ENCODE results near the gene TRIO. TPM values are rescaled to one million over a fixed set of nuclear protein-coding genes. Genes with fewer than 3 reads are reported as not detected.

Gene TRIO
- total and polyA plus RNA-seq, 2 of the 8 experiments (the other 6 are each of a cell fraction or from before 2014, with no cell fraction given), result 35.1 to 69.1 TPM

DNA sequence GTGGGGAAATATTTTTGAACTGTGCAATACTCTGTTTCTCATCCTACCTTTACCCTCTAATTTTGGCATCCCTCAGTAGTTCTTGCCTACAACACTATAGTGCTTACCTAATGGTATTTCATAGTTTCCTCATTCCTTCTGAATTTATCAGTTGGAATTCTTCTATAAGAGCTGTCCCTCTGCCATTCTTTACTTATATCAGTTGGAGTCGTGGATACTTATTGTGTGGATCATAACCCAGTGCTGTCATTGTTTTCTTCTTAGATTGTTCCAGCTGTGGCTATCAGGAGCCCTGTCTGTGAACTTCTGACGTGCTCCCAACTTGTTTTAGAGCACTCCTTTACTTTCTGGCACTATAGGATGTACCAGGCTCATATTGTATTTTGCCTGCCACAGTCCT, 292.3 kb downstream of the TRIO start (continued):
- TF ChIP-seq, protein P1, sequence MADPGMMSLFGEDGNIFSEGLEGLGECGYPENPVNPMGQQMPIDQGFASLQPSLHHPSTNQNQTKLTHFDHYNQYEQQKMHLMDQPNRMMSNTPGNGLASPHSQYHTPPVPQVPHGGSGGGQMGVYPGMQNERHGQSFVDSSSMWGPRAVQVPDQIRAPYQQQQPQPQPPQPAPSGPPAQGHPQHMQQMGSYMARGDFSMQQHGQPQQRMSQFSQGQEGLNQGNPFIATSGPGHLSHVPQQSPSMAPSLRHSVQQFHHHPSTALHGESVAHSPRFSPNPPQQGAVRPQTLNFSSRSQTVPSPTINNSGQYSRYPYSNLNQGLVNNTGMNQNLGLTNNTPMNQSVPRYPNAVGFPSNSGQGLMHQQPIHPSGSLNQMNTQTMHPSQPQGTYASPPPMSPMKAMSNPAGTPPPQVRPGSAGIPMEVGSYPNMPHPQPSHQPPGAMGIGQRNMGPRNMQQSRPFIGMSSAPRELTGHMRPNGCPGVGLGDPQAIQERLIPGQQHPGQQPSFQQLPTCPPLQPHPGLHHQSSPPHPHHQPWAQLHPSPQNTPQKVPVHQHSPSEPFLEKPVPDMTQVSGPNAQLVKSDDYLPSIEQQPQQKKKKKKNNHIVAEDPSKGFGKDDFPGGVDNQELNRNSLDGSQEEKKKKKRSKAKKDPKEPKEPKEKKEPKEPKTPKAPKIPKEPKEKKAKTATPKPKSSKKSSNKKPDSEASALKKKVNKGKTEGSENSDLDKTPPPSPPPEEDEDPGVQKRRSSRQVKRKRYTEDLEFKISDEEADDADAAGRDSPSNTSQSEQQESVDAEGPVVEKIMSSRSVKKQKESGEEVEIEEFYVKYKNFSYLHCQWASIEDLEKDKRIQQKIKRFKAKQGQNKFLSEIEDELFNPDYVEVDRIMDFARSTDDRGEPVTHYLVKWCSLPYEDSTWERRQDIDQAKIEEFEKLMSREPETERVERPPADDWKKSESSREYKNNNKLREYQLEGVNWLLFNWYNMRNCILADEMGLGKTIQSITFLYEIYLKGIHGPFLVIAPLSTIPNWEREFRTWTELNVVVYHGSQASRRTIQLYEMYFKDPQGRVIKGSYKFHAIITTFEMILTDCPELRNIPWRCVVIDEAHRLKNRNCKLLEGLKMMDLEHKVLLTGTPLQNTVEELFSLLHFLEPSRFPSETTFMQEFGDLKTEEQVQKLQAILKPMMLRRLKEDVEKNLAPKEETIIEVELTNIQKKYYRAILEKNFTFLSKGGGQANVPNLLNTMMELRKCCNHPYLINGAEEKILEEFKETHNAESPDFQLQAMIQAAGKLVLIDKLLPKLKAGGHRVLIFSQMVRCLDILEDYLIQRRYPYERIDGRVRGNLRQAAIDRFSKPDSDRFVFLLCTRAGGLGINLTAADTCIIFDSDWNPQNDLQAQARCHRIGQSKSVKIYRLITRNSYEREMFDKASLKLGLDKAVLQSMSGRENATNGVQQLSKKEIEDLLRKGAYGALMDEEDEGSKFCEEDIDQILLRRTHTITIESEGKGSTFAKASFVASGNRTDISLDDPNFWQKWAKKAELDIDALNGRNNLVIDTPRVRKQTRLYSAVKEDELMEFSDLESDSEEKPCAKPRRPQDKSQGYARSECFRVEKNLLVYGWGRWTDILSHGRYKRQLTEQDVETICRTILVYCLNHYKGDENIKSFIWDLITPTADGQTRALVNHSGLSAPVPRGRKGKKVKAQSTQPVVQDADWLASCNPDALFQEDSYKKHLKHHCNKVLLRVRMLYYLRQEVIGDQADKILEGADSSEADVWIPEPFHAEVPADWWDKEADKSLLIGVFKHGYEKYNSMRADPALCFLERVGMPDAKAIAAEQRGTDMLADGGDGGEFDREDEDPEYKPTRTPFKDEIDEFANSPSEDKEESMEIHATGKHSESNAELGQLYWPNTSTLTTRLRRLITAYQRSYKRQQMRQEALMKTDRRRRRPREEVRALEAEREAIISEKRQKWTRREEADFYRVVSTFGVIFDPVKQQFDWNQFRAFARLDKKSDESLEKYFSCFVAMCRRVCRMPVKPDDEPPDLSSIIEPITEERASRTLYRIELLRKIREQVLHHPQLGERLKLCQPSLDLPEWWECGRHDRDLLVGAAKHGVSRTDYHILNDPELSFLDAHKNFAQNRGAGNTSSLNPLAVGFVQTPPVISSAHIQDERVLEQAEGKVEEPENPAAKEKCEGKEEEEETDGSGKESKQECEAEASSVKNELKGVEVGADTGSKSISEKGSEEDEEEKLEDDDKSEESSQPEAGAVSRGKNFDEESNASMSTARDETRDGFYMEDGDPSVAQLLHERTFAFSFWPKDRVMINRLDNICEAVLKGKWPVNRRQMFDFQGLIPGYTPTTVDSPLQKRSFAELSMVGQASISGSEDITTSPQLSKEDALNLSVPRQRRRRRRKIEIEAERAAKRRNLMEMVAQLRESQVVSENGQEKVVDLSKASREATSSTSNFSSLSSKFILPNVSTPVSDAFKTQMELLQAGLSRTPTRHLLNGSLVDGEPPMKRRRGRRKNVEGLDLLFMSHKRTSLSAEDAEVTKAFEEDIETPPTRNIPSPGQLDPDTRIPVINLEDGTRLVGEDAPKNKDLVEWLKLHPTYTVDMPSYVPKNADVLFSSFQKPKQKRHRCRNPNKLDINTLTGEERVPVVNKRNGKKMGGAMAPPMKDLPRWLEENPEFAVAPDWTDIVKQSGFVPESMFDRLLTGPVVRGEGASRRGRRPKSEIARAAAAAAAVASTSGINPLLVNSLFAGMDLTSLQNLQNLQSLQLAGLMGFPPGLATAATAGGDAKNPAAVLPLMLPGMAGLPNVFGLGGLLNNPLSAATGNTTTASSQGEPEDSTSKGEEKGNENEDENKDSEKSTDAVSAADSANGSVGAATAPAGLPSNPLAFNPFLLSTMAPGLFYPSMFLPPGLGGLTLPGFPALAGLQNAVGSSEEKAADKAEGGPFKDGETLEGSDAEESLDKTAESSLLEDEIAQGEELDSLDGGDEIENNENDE (IDR thresholded peaks at IDR 0.05; ENCODE audit: insufficient replicate concordance, low read length), result no peak
- no peak for TF ChIP-seq EP300 (IDR thresholded peaks at IDR 0.05; ENCODE audit: borderline replicate concordance in 1 of 2, low read depth in 2 of 2, low read length in 2 of 2)
- no peak for TF ChIP-seq POU5F1 (IDR thresholded peaks at IDR 0.05; ENCODE audit: low read depth, low read length)
- TF ChIP-seq SIN3A (conservative IDR thresholded peaks at IDR 0.05 in 1 of 2, IDR thresholded peaks at IDR 0.05 in 1 of 2; ENCODE audit: low read depth in 1 of 2, low read length in 2 of 2), result no peak
- no peak for TF ChIP-seq TBP (IDR thresholded peaks at IDR 0.05; ENCODE audit: low read depth, low read length)
- TF ChIP-seq, protein P2, sequence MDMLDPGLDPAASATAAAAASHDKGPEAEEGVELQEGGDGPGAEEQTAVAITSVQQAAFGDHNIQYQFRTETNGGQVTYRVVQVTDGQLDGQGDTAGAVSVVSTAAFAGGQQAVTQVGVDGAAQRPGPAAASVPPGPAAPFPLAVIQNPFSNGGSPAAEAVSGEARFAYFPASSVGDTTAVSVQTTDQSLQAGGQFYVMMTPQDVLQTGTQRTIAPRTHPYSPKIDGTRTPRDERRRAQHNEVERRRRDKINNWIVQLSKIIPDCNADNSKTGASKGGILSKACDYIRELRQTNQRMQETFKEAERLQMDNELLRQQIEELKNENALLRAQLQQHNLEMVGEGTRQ (IDR thresholded peaks at IDR 0.05; ENCODE audit: low read length), result no peak
- TF ChIP-seq, protein P3, sequence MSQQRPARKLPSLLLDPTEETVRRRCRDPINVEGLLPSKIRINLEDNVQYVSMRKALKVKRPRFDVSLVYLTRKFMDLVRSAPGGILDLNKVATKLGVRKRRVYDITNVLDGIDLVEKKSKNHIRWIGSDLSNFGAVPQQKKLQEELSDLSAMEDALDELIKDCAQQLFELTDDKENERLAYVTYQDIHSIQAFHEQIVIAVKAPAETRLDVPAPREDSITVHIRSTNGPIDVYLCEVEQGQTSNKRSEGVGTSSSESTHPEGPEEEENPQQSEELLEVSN (IDR thresholded peaks at IDR 0.05), result no peak
- TF ChIP-seq KDM4A (IDR thresholded peaks at IDR 0.05; ENCODE audit: low read depth, low read length, severe bottlenecking), result no peak
